GM12878 (cell line): ENCODE results near the gene MRPL21.

Experiments used
- BMI1 ChIP-seq: fragments of 450-650 bp; IDR thresholded peaks from 2 replicates; pipeline ENCODE4 v1.6.1; 2016; ENCODE audit warnings: mild to moderate bottlenecking, moderate library complexity, borderline replicate concordance
- CHD2 ChIP-seq: IDR thresholded peaks from 2 replicates; pipeline ENCODE4 v1.6.1; 2011; ENCODE audit warnings: low read depth, low read length, improper control_type of control experiment, borderline replicate concordance
- CTCF ChIP-seq, 3 experiments: IDR thresholded peaks in 2 of 3; conservative IDR thresholded peaks in 1 of 3; 2 replicates each; pipeline ENCODE4 v1.5.1; 2011; ENCODE audit warnings: low read depth in 3 of 3, low read length in 3 of 3, mild to moderate bottlenecking in 3 of 3, control low read depth in 2 of 3, moderate library complexity in 2 of 3, inconsistent platforms in 1 of 3, mixed read lengths in 1 of 3; ENCODE audit not compliant: control insufficient read depth in 2 of 3, insufficient read depth in 1 of 3; ENCODE audit errors: extremely low read depth in 1 of 3
- EP300 ChIP-seq, 2 experiments: fragments of 150-350 bp in 1 of 2; IDR thresholded peaks; 2 replicates each; pipeline ENCODE4 v1.6.1; 2011 to 2012; ENCODE audit warnings: low read depth in 2 of 2, low read length in 2 of 2, borderline replicate concordance in 1 of 2, improper control_type of control experiment in 1 of 2, inconsistent platforms in 1 of 2; ENCODE audit not compliant: control insufficient read depth in 1 of 2
- EZH2 ChIP-seq: IDR thresholded peaks from 2 replicates; pipeline ENCODE4 v1.6.1; 2012; ENCODE audit warnings: low read depth, mild to moderate bottlenecking, control low read depth, inconsistent platforms, low read length, borderline replicate concordance; ENCODE audit not compliant: control insufficient read depth
- JUND ChIP-seq: IDR thresholded peaks from 2 replicates; pipeline ENCODE4 v1.6.1; 2012; ENCODE audit warnings: low read depth, mild to moderate bottlenecking, low read length, improper control_type of control experiment, moderate library complexity
- NFIC ChIP-seq: IDR thresholded peaks from 2 replicates; pipeline ENCODE4 v1.6.1; 2012; ENCODE audit warnings: low read depth, mild to moderate bottlenecking, inconsistent platforms, low read length, moderate library complexity
- NR2C2 ChIP-seq: IDR thresholded peaks from 2 replicates; pipeline ENCODE4 v1.6.1; 2011; ENCODE audit warnings: borderline replicate concordance, low read depth; ENCODE audit not compliant: control insufficient read depth, insufficient read length
- TCF7 ChIP-seq: IDR thresholded peaks from 2 replicates; pipeline ENCODE4 v1.6.1; 2014; ENCODE audit warnings: antibody characterized with exemption, borderline replicate concordance
- YY1 ChIP-seq: IDR thresholded peaks from 2 replicates; pipeline ENCODE4 v1.6.1; 2011; ENCODE audit warnings: low read depth, mild to moderate bottlenecking, low read length
- ZSCAN29 ChIP-seq: fragments of 450-650 bp; IDR thresholded peaks from 2 replicates; pipeline ENCODE4 v1.6.1; 2017; ENCODE audit warnings: mild to moderate bottlenecking, moderate library complexity

- TF ChIP-seq BMI1 (no peak), JUND (no peak), CTCF (IDR thresholded peaks at IDR 0.05 in 2 of 3, conservative IDR thresholded peaks at IDR 0.05 in 1 of 3; ENCODE audit: control insufficient read depth in 2 of 3, extremely low read depth in 1 of 3, insufficient read depth in 1 of 3, low read depth in 3 of 3, low read length in 3 of 3) (no peak), YY1 (no peak), NR2C2 (no peak), TCF7 (no peak), NFIC (no peak), EP300 (IDR thresholded peaks at IDR 0.05; ENCODE audit: borderline replicate concordance in 1 of 2, control insufficient read depth in 1 of 2, low read depth in 2 of 2, low read length in 2 of 2) (no peak), EZH2 (no peak), CHD2 (no peak), ZSCAN29 (no peak)
Measured at GRCh38 chr11:68881320-68881719, 22.3 kb downstream of the MRPL21 start.
